ENCODE data around the gene PDIA2.

DNA sequence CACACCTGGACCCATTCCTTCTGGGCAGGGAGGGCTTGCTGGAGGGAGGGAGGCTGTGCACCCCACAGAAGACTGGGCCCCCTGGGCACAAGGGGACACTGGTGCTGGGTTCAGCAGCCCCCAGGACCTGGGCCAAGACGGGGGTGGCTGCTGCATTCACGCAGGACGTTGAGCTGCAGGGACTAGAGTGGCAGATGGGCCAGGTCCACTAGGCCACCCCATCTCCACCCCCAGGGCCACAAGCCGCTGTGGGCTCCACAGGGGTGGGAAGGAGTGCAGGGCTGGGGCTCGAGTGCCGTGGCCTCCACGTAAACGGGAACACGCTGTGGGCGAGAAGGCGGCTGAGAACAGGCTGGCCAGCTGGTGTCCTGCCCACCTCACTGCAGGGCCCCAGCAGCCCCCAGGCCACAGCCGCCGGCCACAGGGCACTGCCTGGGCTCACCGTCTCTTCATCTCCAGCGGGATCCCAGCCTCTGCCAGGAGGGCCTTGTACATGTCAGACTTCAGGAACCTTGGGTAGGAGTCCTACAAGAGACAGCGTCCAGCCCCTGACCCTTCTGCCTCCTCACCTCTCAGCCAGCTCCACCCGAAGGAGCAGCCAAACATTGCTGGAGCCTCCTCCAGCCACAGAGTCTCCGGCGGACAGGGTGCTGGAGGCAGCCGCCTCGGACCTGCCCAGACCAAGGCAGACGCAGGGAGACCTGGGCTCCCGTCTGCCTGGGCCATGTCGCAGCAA lies 13.7 kb upstream of the PDIA2 start:
- TF ChIP-seq POLR2A (IDR thresholded peaks at IDR 0.05; ENCODE audit: low read depth, low read length) (no peak), POLR2AphosphoS5 (IDR thresholded peaks at IDR 0.05; ENCODE audit: low read depth, low read length) (no peak), TAF1 (IDR thresholded peaks at IDR 0.05; ENCODE audit: borderline replicate concordance, low read depth, low read length) (no peak)
